ENCODE results near the gene CASR. TPM values are rescaled to one million over a fixed set of nuclear protein-coding genes. Genes with fewer than 3 reads are reported as not detected.

CASR gene
- total and polyA plus RNA-seq, 8 donors = 0.04 to 0.24 (median 0.13) TPM; not detected in 1

- Histone ChIP-seq H3K4me3 (no peak overlapping the region), H3K9me3 (no peaks in the 10 kb centered on the region), H3K4me1 (no peaks in the 10 kb centered on the region), H3K36me3 (no peaks in the 10 kb centered on the region), H3K27me3 (no peaks in the 10 kb centered on the region), H3K27ac (no peak overlapping the region)
- intact Hi-C loops (cut with DNase I) = no loop called here
- ATAC-seq = no peak
- no peak for DNase-seq
- TF ChIP-seq CTCF (IDR thresholded peaks at IDR 0.05) = no peak
Observed at GRCh38 chr3:122214711-122215110, 31.2 kb downstream of the CASR start.

GRCh38 chr3:122215592-122216298 is 32.3 kb downstream of the CASR start:
- Histone ChIP-seq H3K9me3 (no peaks in the 10 kb centered on the region), H3K27me3 (peaks cover 0 to 4% of the 10 kb centered on the region in 2 donors), H3K36me3 (no peaks in the 10 kb centered on the region), H3K27ac (no peak overlapping the region), H3K4me3 (no peak overlapping the region), H3K4me1 (no peaks in the 10 kb centered on the region)
- intact Hi-C loops (cut with DNase I) = no loop called here
- TF ChIP-seq CTCF (IDR thresholded peaks at IDR 0.05) = no peak
- ATAC-seq (no peak), DNase-seq (no peak)

- Histone ChIP-seq H3K27me3 (peaks cover 0 to 8% of the 10 kb centered on the region in 2 donors), H3K36me3 (no peaks in the 10 kb centered on the region), H3K9me3 (no peaks in the 10 kb centered on the region), H3K4me3 (no peak overlapping the region), H3K4me1 (no peaks in the 10 kb centered on the region), H3K27ac (no peak overlapping the region)
- intact Hi-C loops (cut with DNase I) = no loop called here
- DNase-seq = peak in 2 of 4 donors; percentile 7 to 42
- ATAC-seq = no peak
- TF ChIP-seq CTCF (IDR thresholded peaks at IDR 0.05) = no peak
Observed at GRCh38 chr3:122217901-122218300, 34.4 kb downstream of the CASR start.

DNA sequence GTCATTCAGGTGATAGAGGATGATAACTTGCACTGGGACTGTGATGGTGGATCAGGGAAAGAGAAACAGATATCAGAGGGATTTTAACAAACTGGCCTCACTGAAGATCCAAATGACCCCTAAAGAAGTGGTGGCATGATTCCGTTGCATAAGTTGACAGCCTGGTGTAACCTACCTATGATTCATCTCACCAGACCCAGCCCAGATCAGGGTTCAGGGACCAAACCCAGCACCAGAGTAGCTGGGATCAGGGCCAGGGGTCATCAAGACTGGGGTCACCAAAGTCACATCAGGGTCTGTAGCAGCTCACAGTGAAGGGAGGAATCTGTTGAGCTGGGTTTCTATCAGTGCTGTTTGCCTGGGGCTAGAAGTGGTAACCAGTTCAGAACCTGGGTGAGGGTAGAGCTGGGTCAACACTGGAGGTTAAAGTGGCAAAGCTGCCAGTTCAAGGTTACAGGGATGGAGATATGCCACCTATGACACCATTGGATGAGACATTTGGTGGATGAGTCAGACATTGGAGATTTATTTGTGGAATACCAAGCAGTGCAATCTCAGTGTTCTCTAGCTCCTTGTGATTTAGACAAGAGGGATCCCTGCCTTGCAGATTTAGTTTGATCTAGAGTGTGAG is 35.9 kb downstream of the CASR start:
- peaks cover 0 to 8% of the 10 kb centered on the region in 2 donors for H3K27me3 ChIP-seq
- ATAC-seq = no peak
- H3K27ac ChIP-seq = no peak overlapping the region
- H3K9me3 ChIP-seq = no peaks in the 10 kb centered on the region
- no peak for DNase-seq
- no peak for TF ChIP-seq CTCF (IDR thresholded peaks at IDR 0.05)
- H3K4me3 ChIP-seq = no peak overlapping the region
- intact Hi-C loops (cut with DNase I) = no loop called here
- no peaks in the 10 kb centered on the region for H3K36me3 ChIP-seq
- H3K4me1 ChIP-seq = no peaks in the 10 kb centered on the region

DNA sequence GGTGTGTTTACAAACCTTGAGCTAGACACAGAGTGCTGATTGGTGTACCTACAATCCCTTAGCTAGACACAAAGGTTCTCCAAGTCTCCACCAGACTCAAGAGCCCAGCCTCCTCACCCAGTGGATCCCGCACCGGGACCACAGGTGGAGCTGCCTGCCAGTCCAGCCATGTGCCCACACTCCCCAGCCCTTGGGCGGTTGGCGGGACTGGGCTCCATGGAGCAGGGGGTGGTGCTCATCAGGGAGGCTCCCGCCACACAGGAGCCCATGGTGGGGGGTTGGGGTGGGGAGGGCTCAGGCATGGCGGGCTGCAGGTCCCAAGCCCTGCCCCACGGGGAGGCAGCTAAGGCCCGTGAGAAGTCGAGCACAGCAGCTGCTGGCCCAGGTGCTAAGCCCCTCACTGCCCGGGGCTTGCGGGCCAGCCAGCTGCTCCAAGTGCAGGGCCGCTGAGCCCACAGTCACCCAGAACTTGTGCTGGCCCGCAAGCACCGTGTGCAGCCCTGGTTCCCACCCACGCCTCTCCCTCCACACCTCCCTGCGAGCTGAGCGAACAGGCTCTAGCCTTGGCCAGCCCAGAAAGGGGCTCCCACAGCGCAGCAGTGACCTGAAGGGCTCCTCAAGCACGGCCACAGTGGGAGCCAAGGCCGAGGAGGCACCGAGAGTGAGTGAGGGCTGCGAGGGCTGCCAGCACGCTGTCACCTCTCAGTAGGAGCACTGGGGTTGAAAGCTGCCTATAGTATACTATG is 43.7 kb downstream of the CASR start:
- no peaks in the 10 kb centered on the region for H3K27me3 ChIP-seq
- no peak overlapping the region for H3K4me3 ChIP-seq
- no peaks in the 10 kb centered on the region for H3K4me1 ChIP-seq
- no peaks in the 10 kb centered on the region for H3K36me3 ChIP-seq
- no peak for ATAC-seq
- no peak for TF ChIP-seq CTCF (IDR thresholded peaks at IDR 0.05)
- no peaks in the 10 kb centered on the region for H3K9me3 ChIP-seq
- intact Hi-C loops (cut with DNase I) = no loop called here
- no peak overlapping the region for H3K27ac ChIP-seq
- peak in 1 of 4 donors; percentile 59 for DNase-seq
